ENCODE data around the gene BSX.

BSX gene

GRCh38 chr11:122976734-122977469, 4.7 kb downstream of the BSX start:
- no peak for DNase-seq
- TF ChIP-seq CTCF (IDR thresholded peaks at IDR 0.05; ENCODE audit: low read depth, low read length), result no peak
- no peaks in the 10 kb centered on the region for H3K9me3 ChIP-seq
- no peaks in the 10 kb centered on the region for H3K36me3 ChIP-seq
- H3K27me3 ChIP-seq, result peaks cover 90% of the 10 kb centered on the region
- no peaks in the 10 kb centered on the region for H3K4me1 ChIP-seq
- no peak overlapping the region for H3K4me3 ChIP-seq (ENCODE audit: low read depth, low read length)

DNA sequence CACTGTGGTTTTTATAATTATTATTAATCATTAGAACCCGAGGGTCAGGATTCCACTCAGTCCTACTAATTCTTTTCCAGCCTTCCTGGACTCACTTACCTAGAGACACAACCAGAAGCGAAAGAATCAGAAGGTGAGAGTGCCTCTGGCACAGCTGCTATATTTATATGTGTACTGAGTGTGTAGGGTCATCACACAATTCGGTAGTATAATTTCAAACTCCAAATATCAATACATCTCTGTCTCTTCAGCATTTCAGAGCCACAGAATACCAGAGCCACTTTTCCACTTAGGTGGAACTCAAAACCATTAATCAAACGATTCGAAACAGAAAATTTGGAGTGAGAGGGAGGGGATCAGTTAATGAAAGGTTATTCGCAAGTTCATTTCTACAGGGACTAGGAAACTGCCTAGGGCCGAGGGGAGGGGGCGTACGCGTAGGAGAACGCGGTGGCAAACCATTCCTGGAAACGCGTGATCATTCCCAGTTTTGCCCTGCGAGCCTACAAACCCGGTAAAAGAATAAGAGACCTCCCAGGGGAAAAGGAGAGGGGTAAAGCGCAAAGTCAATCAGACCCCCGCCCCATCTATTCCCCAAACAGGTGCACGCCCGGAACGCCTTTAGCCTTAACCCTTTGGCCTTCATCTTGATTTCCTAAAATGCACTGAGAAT, 5.4 kb downstream of the BSX start:
- peaks cover 85% of the 10 kb centered on the region for H3K27me3 ChIP-seq
- no peaks in the 10 kb centered on the region for H3K36me3 ChIP-seq
- H3K4me1 ChIP-seq, result no peaks in the 10 kb centered on the region
- no peak for TF ChIP-seq CTCF (IDR thresholded peaks at IDR 0.05; ENCODE audit: low read depth, low read length)
- no peak for DNase-seq
- no peak overlapping the region for H3K4me3 ChIP-seq (ENCODE audit: low read depth, low read length)
- H3K9me3 ChIP-seq, result no peaks in the 10 kb centered on the region

DNA sequence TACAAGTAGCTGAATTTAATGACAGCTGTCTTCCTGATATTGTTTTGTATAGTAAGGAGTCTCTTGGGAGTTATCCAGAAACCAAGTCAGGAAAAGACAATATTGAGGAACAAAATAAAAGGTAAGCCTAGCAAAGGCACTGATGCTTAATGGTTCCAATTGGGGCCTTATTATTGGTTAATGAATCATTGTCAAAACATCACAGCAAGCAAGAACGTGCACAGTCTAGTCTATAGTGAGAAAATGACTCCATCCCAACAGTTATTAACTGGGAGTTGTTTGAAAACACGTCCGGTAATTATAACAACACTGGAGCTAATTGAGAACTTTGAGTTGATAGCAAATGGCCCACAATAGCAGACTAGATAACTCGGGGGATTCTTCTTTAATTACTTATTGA, 17.7 kb downstream of the BSX start:
- Histone ChIP-seq H3K36me3 (no peaks in the 10 kb centered on the region), H3K4me3 (ENCODE audit: low read depth, low read length) (no peak overlapping the region), H3K27me3 (peaks cover 48% of the 10 kb centered on the region), H3K9me3 (no peaks in the 10 kb centered on the region), H3K4me1 (no peaks in the 10 kb centered on the region)
- no peak for DNase-seq
- no peak for TF ChIP-seq CTCF (IDR thresholded peaks at IDR 0.05; ENCODE audit: low read depth, low read length)

- no peak for TF ChIP-seq CTCF (IDR thresholded peaks at IDR 0.05; ENCODE audit: low read depth, low read length)
- H3K9me3 ChIP-seq, result no peaks in the 10 kb centered on the region
- H3K4me3 ChIP-seq (ENCODE audit: low read depth, low read length), result no peak overlapping the region
- peaks cover 33% of the 10 kb centered on the region for H3K27me3 ChIP-seq
- H3K4me1 ChIP-seq, result no peaks in the 10 kb centered on the region
- no peaks in the 10 kb centered on the region for H3K36me3 ChIP-seq
- no peak for DNase-seq
Observed at GRCh38 chr11:122954455-122954854, 27.2 kb downstream of the BSX start.

DNA sequence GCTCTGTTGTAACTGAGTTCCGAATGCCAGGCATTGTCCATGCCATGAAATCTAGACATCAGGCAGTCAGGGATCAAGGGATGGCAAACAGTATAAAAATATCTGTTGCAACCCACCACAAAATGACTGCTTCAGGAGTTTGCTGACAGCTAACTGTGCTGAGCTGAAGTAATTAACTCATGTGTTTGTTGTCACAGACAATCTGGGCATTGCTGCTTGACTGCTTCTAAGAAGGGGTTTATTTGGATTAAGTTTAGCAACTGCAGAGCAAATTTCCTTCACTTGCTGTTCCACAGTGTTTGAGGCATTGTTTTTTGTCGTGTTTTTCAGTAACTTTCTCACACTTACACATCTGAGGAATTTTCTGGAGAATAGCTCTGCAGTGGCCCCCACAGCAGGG, 30.4 kb downstream of the BSX start:
- H3K4me1 ChIP-seq, result no peaks in the 10 kb centered on the region
- no peak for DNase-seq
- no peak for TF ChIP-seq CTCF (IDR thresholded peaks at IDR 0.05; ENCODE audit: low read depth, low read length)
- no peak overlapping the region for H3K4me3 ChIP-seq (ENCODE audit: low read depth, low read length)
- peaks cover 31% of the 10 kb centered on the region for H3K27me3 ChIP-seq
- no peaks in the 10 kb centered on the region for H3K36me3 ChIP-seq
- no peaks in the 10 kb centered on the region for H3K9me3 ChIP-seq

DNA sequence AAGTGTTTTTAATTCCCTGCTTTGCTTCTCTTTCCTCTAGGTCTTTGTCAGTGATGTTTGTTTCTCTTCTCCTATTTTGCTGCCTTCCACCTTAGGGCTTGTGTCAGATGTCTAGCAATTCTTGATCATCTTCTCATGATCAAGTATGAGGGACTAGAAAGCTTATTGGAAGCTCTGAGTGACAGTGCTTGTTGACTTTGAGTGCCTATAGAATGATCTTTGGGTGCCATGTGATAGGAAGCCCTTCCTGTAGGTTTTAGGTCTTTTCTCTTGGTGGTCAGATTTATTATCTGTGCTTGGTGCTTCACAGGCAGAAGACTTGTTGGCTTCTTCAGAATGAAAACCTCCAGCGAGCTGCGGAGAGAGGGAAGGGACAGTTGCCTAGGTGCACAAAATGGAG, 43.1 kb downstream of the BSX start:
- Histone ChIP-seq H3K4me3 (ENCODE audit: low read depth, low read length) (no peak overlapping the region), H3K9me3 (no peaks in the 10 kb centered on the region), H3K4me1 (no peaks in the 10 kb centered on the region), H3K36me3 (no peaks in the 10 kb centered on the region), H3K27me3 (peaks cover 49% of the 10 kb centered on the region)
- TF ChIP-seq CTCF (IDR thresholded peaks at IDR 0.05; ENCODE audit: low read depth, low read length), result no peak
- no peak for DNase-seq

Measured in BE2C (cell line).